B cell (primary cell): Measurements from ENCODE around the gene ATP8A1. TPM values are rescaled to one million over a fixed set of nuclear protein-coding genes. Genes with fewer than 3 reads are reported as not detected.

Source experiments
- ATAC-seq: fragments of 200-7000 bp; cut with Tn5 transposase; one replicate; pipeline ENCODE4 v1.10.0; 2021; ENCODE audit warnings: low read depth, mild to moderate bottlenecking, moderate number of reproducible peaks, moderate library complexity
- CTCF ChIA-PET: fragments of 350-600 bp; sonication (Branson Sonifier 250); formaldehyde crosslinking; loops from one replicate; lab custom pipeline; 2021; ENCODE audit warnings: antibody characterized with exemption, inconsistent platforms; lab: Charles Lee
- POLR2A ChIA-PET: fragments of 350-600 bp; sonication (Branson Sonifier 250); formaldehyde crosslinking; loops from one replicate; lab custom pipeline; 2021; ENCODE audit warnings: antibody characterized with exemption; lab: Charles Lee
- DNase-seq: peaks from one replicate; pipeline ENCODE4 v3.0.0; 2013
- H2AFZ ChIP-seq: 2 replicates; pipeline ENCODE4 v1.6.1; 2012; ENCODE audit warnings: mild to moderate bottlenecking, low read depth, low read length; ENCODE audit not compliant: insufficient read depth, poor library complexity, severe bottlenecking
- H3K27ac ChIP-seq, 2 donors: 1 replicate in 1 of 2; 2 replicates in 1 of 2; pipeline ENCODE4 v1.5.1; 2012 to 2013; ENCODE audit warnings: low read length in 2 of 2, mild to moderate bottlenecking in 2 of 2, moderate library complexity in 1 of 2
- H3K27me3 ChIP-seq, 4 experiments: fragments of 200-600 bp in 1 of 4; sonication (generic) in 1 of 4; replicated peaks in 1 of 4; 1 replicate in 2 of 4; 2 replicates in 2 of 4; pipeline versions ENCODE4 v1.6.1 to v1.7.0; 2013 to 2016; ENCODE audit warnings: low read length in 3 of 4, mild to moderate bottlenecking in 2 of 4, mixed read lengths in 1 of 4, moderate library complexity in 1 of 4; ENCODE audit not compliant: insufficient read depth in 4 of 4, control insufficient read depth in 3 of 4; ENCODE audit errors: control extremely low read depth in 1 of 4
- H3K36me3 ChIP-seq, 2 experiments: replicated peaks in 1 of 2; 1 replicate in 1 of 2; 2 replicates in 1 of 2; pipeline versions ENCODE4 v1.6.1 to v1.7.1; 2013; ENCODE audit warnings: low read length in 1 of 2; ENCODE audit not compliant: insufficient read depth in 2 of 2, control insufficient read depth in 1 of 2; ENCODE audit errors: control extremely low read depth in 1 of 2, extremely low read depth in 1 of 2
- H3K4me1 ChIP-seq, 2 donors: fragments of 200-600 bp in 1 of 2; sonication (generic) in 1 of 2; 1 replicate in 1 of 2; 2 replicates in 1 of 2; pipeline versions ENCODE4 v1.5.1 to v1.6.1; 2013 to 2017; ENCODE audit warnings: low read length in 2 of 2; ENCODE audit not compliant: control insufficient read depth in 2 of 2, insufficient read depth in 2 of 2
- H3K4me2 ChIP-seq: replicated peaks from 2 replicates; pipeline ENCODE3; 2012; ENCODE audit warnings: mild to moderate bottlenecking, low read depth, low read length; ENCODE audit not compliant: poor library complexity, severe bottlenecking
- H3K4me3 ChIP-seq, 5 experiments: fragments of 200-600 bp in 1 of 5; sonication (generic) in 1 of 5; 1 replicate in 3 of 5; 2 replicates in 2 of 5; pipeline versions ENCODE4 v1.5.1 to v1.7.0; 2011 to 2016; ENCODE audit warnings: low read length in 4 of 5, mild to moderate bottlenecking in 4 of 5, low read depth in 2 of 5, control low read depth in 1 of 5, moderate library complexity in 1 of 5; ENCODE audit not compliant: insufficient read depth in 1 of 5; ENCODE audit errors: control extremely low read depth in 1 of 5, extremely low read depth in 1 of 5
- H3K79me2 ChIP-seq: fragments of 200-600 bp; sonication (generic); one replicate; pipeline ENCODE4 v1.6.0; 2016; ENCODE audit warnings: low read length; ENCODE audit not compliant: control insufficient read depth, insufficient read depth
- H3K9ac ChIP-seq: fragments of 200-600 bp; sonication (generic); 2 replicates; pipeline ENCODE4 v1.6.1; 2017; ENCODE audit warnings: mild to moderate bottlenecking, low read length, moderate library complexity
- H3K9me3 ChIP-seq, 3 donors: one replicate each; pipeline versions ENCODE4 v1.6.1 to v1.7.1; 2013; ENCODE audit warnings: low read length in 2 of 3; ENCODE audit not compliant: control insufficient read depth in 2 of 3, insufficient read depth in 1 of 3; ENCODE audit errors: control extremely low read depth in 1 of 3
- H4K20me1 ChIP-seq: 2 replicates; pipeline ENCODE4 v1.6.0; 2012; ENCODE audit warnings: mild to moderate bottlenecking, low read length; ENCODE audit not compliant: insufficient read depth, control insufficient read depth, poor library complexity, severe bottlenecking
- H3K27ac Mint-ChIP-seq: one replicate; pipeline ENCODE4 v1.8.0; 2021; ENCODE audit warnings: mixed read lengths
- H3K27me3 Mint-ChIP-seq: one replicate; pipeline ENCODE4 v1.8.0; 2021; ENCODE audit warnings: mixed read lengths
- H3K4me1 Mint-ChIP-seq: one replicate; pipeline ENCODE4 v1.8.0; 2021; ENCODE audit warnings: mixed read lengths
- H3K4me3 Mint-ChIP-seq: one replicate; pipeline ENCODE4 v1.8.0; 2021; ENCODE audit warnings: mixed read lengths
- H3K9me3 Mint-ChIP-seq: one replicate; pipeline ENCODE4 v1.8.0; 2022; ENCODE audit warnings: mixed read lengths; ENCODE audit not compliant: insufficient read depth
- CTCF ChIP-seq: fragments of 200-600 bp; IDR thresholded peaks from one replicate; pipeline ENCODE4 v1.8.0; 2022; ENCODE audit warnings: antibody characterized with exemption, mild to moderate bottlenecking
- EZH2 ChIP-seq: IDR thresholded peaks from 2 replicates; pipeline ENCODE4 v1.6.1; 2012; ENCODE audit warnings: borderline replicate concordance, low read depth, mild to moderate bottlenecking, moderate library complexity, low read length; ENCODE audit not compliant: insufficient read depth, poor library complexity, severe bottlenecking
- WGBS: methylation state at CpG from one replicate; pipeline ENCODE4 v1.1.5; 2013; ENCODE audit warnings: missing lambda C conversion rate; ENCODE audit not compliant: insufficient coverage; 5-methylcytosine and 5-hydroxymethylcytosine counted together
- intact Hi-C: fragments of 100-400 bp; cut with micrococcal nuclease; formaldehyde crosslinking; loops from one replicate; pipeline ENCODE4 v1.10.0; 2022
- polyA plus RNA-seq: library from polyadenylated mRNA; depleted of rRNA; stranded (reverse); fragments of >200 nt; gene quantifications from 2 replicates; pipeline ENCODE4 v1.2.3, GENCODE V29; 2012
- total RNA-seq, 2 donors: library from RNA; stranded (reverse); fragments of 120-200 nt in 1 of 2; gene quantifications; 1 replicate in 1 of 2; 2 replicates in 1 of 2; pipeline versions ENCODE4 v1.2.3 to v1.2.4, GENCODE V29; 2013 to 2022

Gene ATP8A1
- total and polyA plus RNA-seq, 2 donors (not counting 1 experiment from before 2014, with no cell fraction given) = 28.7 to 51.8 TPM

GRCh38 chr4:42641161-42641560, 15.7 kb downstream of the ATP8A1 start:
- intact Hi-C loops = no loop called here
- Histone ChIP-seq H3K4me3 (no peak overlapping the region), H3K9me3 (no peaks in the 10 kb centered on the region), H2AFZ (no peak overlapping the region), H3K27ac (peak overlapping the region in 1 of 2 donors; percentile 85), H3K9ac (no peak overlapping the region), H3K36me3 (no peaks in the 10 kb centered on the region), H4K20me1 (no peaks in the 10 kb centered on the region), H3K27me3 (no peaks in the 10 kb centered on the region), H3K79me2 (peaks cover 100% of the 10 kb centered on the region), H3K4me2 (peak overlapping the region; percentile 65), H3K4me1 (peaks cover 92 to 98% of the 10 kb centered on the region in 2 donors)
- TF ChIP-seq EZH2 (no peak), CTCF (no peak)
- H3K27me3 Mint-ChIP-seq = no peaks in the 10 kb centered on the region
- CTCF ChIA-PET = interaction anchor here (1.7 kb wide), 1 partner anchor 15 kb away, joined by 5 read pairs; the partner anchor contains the start of gene ATP8A1
- POLR2A ChIA-PET = interaction anchor here (1.4 kb wide), 1 partner anchor 13 kb away, joined by 3 read pairs; no protein-coding TSS in a partner anchor
- no peak for DNase-seq
- H3K27ac Mint-ChIP-seq = peak overlapping the region; percentile 77
- no peaks in the 10 kb centered on the region for H3K9me3 Mint-ChIP-seq
- peaks cover 98% of the 10 kb centered on the region for H3K4me1 Mint-ChIP-seq
- peak overlapping the region; percentile 15 for H3K4me3 Mint-ChIP-seq
- ATAC-seq = no peak

GRCh38 chr4:42640613-42641012, 16.3 kb downstream of the ATP8A1 start:
- ATAC-seq (no peak), DNase-seq (no peak)
- WGBS = 50% methylated on average over 1 of the region's 3 CpGs
- intact Hi-C loops = no loop called here
- Histone ChIP-seq H3K9ac (no peak overlapping the region), H3K9me3 (no peaks in the 10 kb centered on the region), H3K27me3 (no peaks in the 10 kb centered on the region), H3K4me1 (peaks cover 92 to 98% of the 10 kb centered on the region in 2 donors), H4K20me1 (no peaks in the 10 kb centered on the region), H3K4me2 (peak overlapping the region; percentile 65), H3K27ac (peak overlapping the region; percentile 22 to 85), H2AFZ (peak overlapping the region; percentile 2), H3K4me3 (no peak overlapping the region), H3K36me3 (no peaks in the 10 kb centered on the region), H3K79me2 (peaks cover 100% of the 10 kb centered on the region)
- TF ChIP-seq CTCF (no peak), EZH2 (no peak)
- ChIA-PET POLR2A (no interaction called here), CTCF (interaction anchor here (1.7 kb wide), 1 partner anchor 16 kb away, joined by 5 read pairs; the partner anchor contains the start of gene ATP8A1)
- Mint-ChIP-seq H3K4me3 (peak overlapping the region; percentile 15), H3K27me3 (no peaks in the 10 kb centered on the region), H3K4me1 (peaks cover 98% of the 10 kb centered on the region), H3K27ac (peak overlapping the region; percentile 77), H3K9me3 (no peaks in the 10 kb centered on the region)
